Esophagus muscularis mucosa (tissue), 4 donors: Measurements from ENCODE around the gene TMED10. TPM values are rescaled to one million over a fixed set of nuclear protein-coding genes. Genes with fewer than 3 reads are reported as not detected.
A peak's percentile ranks its signal among the peaks of the same experiment; 100 is the strongest.

ENCODE experiments used
- DNase-seq: peaks from one replicate; pipeline ENCODE4 v3.0.0-alpha.2; 2017; ENCODE audit errors: extremely low spot score
- H3K27ac ChIP-seq, 4 donors: fragments of 200-600 bp; sonication (generic); replicated peaks in 1 of 4; 1 replicate in 3 of 4; 2 replicates in 1 of 4; pipeline ENCODE4 v1.5.1; 2016 to 2019; ENCODE audit warnings: mild to moderate bottlenecking in 1 of 4
- H3K27me3 ChIP-seq, 4 donors: fragments of 200-600 bp; sonication (generic); one replicate each; pipeline versions ENCODE4 v1.5.1 to v1.6.0; 2016 to 2019
- H3K36me3 ChIP-seq, 4 donors: fragments of 200-600 bp; sonication (generic); one replicate each; pipeline ENCODE4 v1.5.1; 2016 to 2019
- H3K4me1 ChIP-seq, 4 donors: fragments of 200-600 bp; sonication (generic); one replicate each; pipeline ENCODE4 v1.5.1; 2016 to 2019
- H3K4me3 ChIP-seq, 4 donors: fragments of 200-600 bp; sonication (generic); 1 replicate in 2 of 4; 2 replicates in 2 of 4; pipeline ENCODE4 v1.5.1; 2016 to 2019; ENCODE audit warnings: mild to moderate bottlenecking in 4 of 4, moderate library complexity in 1 of 4
- H3K9me3 ChIP-seq, 4 donors: fragments of 200-600 bp; sonication (generic); 1 replicate in 3 of 4; 2 replicates in 1 of 4; pipeline ENCODE4 v1.5.1; 2016 to 2019
- CTCF ChIP-seq, 3 experiments: fragments of 200-600 bp in 2 of 3; fragments of 450-650 bp in 1 of 3; sonication (generic) in 2 of 3; IDR thresholded peaks; one replicate each; pipeline ENCODE4 v1.5.1; 2017 to 2019; ENCODE audit warnings: antibody characterized with exemption in 3 of 3, mild to moderate bottlenecking in 2 of 3, moderate library complexity in 1 of 3
- EP300 ChIP-seq: sonication (generic); formaldehyde crosslinking; IDR thresholded peaks from one replicate; pipeline ENCODE4 v1.6.1; 2017; ENCODE audit warnings: antibody characterized with exemption
- POLR2A ChIP-seq: fragments of 450-650 bp; IDR thresholded peaks from one replicate; pipeline ENCODE4 v1.6.1; 2017; ENCODE audit warnings: antibody characterized with exemption, moderate library complexity, mild to moderate bottlenecking, low read depth
- POLR2AphosphoS5 ChIP-seq, 2 donors: sonication (generic); formaldehyde crosslinking; IDR thresholded peaks; one replicate each; pipeline ENCODE4 v1.6.1; 2017; ENCODE audit warnings: antibody characterized with exemption in 2 of 2
- WGBS: methylation state at CpG from one replicate; pipeline ENCODE4 v1.1.5; 2018; 5-methylcytosine and 5-hydroxymethylcytosine counted together
- intact Hi-C: fragments of 100-400 bp; cut with DNase I; formaldehyde crosslinking; loops from one replicate; pipeline ENCODE4 v1.15.1; 2023
- total RNA-seq, 4 donors: library from RNA; depleted of rRNA; stranded (reverse); fragments of >200 nt; gene quantifications; one replicate each; pipeline versions ENCODE4 v1.1.0 to v1.2.1, GENCODE V29; 2016

TMED10 gene
- total RNA-seq, 4 donors from 2014 or later: 115 to 164 (median 129) TPM

- intact Hi-C loops: no loop called here
- Histone ChIP-seq H3K4me3 (no peak overlapping the region), H3K27me3 (no peaks in the 10 kb centered on the region), H3K4me1 (peaks cover 6 to 18% (median 15%) of the 10 kb centered on the region in 4 donors), H3K27ac (peak overlapping the region in 1 of 4 donors; percentile 38), H3K36me3 (no peaks in the 10 kb centered on the region), H3K9me3 (no peaks in the 10 kb centered on the region)
- TF ChIP-seq CTCF (IDR thresholded peaks at IDR 0.05) (no peak), POLR2AphosphoS5 (IDR thresholded peaks at IDR 0.05) (no peak), EP300 (no peak), POLR2A (no peak)
- 27% methylated on average over 11 of the region's 11 CpGs for WGBS
- DNase-seq: no peak
Observed at GRCh38 chr14:75198291-75198933, 22.0 kb upstream of the TMED10 start.

GRCh38 chr14:75197338-75197737 is 20.9 kb upstream of the TMED10 start:
- 96% methylated on average over 4 of the region's 4 CpGs for WGBS
- no peak for DNase-seq
- intact Hi-C loops: no loop called here
- H3K27me3 ChIP-seq: no peaks in the 10 kb centered on the region
- H3K36me3 ChIP-seq: no peaks in the 10 kb centered on the region
- TF ChIP-seq EP300: no peak
- TF ChIP-seq POLR2A: no peak
- TF ChIP-seq POLR2AphosphoS5 (IDR thresholded peaks at IDR 0.05): no peak
- no peak for TF ChIP-seq CTCF (IDR thresholded peaks at IDR 0.05)
- H3K4me3 ChIP-seq: no peak overlapping the region
- no peaks in the 10 kb centered on the region for H3K9me3 ChIP-seq
- H3K4me1 ChIP-seq: peaks cover 6 to 18% (median 15%) of the 10 kb centered on the region in 4 donors
- H3K27ac ChIP-seq: no peak overlapping the region

GRCh38 chr14:75196468-75196867 is 20.1 kb upstream of the TMED10 start:
- WGBS: 68% methylated on average over 4 of the region's 4 CpGs
- no peak for TF ChIP-seq EP300
- TF ChIP-seq CTCF (IDR thresholded peaks at IDR 0.05): no peak
- TF ChIP-seq POLR2AphosphoS5 (IDR thresholded peaks at IDR 0.05): no peak
- no peak for TF ChIP-seq POLR2A
- Histone ChIP-seq H3K4me3 (no peak overlapping the region), H3K9me3 (no peaks in the 10 kb centered on the region), H3K4me1 (peaks cover 6 to 18% (median 15%) of the 10 kb centered on the region in 4 donors), H3K27me3 (no peaks in the 10 kb centered on the region), H3K36me3 (no peaks in the 10 kb centered on the region), H3K27ac (no peak overlapping the region)
- DNase-seq: no peak
- intact Hi-C loops: no loop called here

GRCh38 chr14:75196064-75196463 is 19.7 kb upstream of the TMED10 start:
- Histone ChIP-seq H3K36me3 (no peaks in the 10 kb centered on the region), H3K27me3 (no peaks in the 10 kb centered on the region), H3K27ac (no peak overlapping the region), H3K9me3 (no peaks in the 10 kb centered on the region), H3K4me1 (peaks cover 6 to 18% (median 15%) of the 10 kb centered on the region in 4 donors), H3K4me3 (no peak overlapping the region)
- no peak for DNase-seq
- no peak for TF ChIP-seq POLR2A
- no peak for TF ChIP-seq EP300
- no peak for TF ChIP-seq POLR2AphosphoS5 (IDR thresholded peaks at IDR 0.05)
- TF ChIP-seq CTCF (IDR thresholded peaks at IDR 0.05): no peak
- WGBS: 99% methylated on average over 3 of the region's 3 CpGs
- intact Hi-C loops: no loop called here

GRCh38 chr14:75191100-75191499 is 14.7 kb upstream of the TMED10 start:
- WGBS: 89% methylated on average over 1 of the region's 3 CpGs
- Histone ChIP-seq H3K36me3 (no peaks in the 10 kb centered on the region), H3K4me3 (no peak overlapping the region), H3K4me1 (no peaks in the 10 kb centered on the region), H3K27me3 (no peaks in the 10 kb centered on the region), H3K27ac (no peak overlapping the region), H3K9me3 (no peaks in the 10 kb centered on the region)
- no peak for DNase-seq
- TF ChIP-seq POLR2AphosphoS5 (IDR thresholded peaks at IDR 0.05): no peak
- TF ChIP-seq EP300: no peak
- no peak for TF ChIP-seq CTCF (IDR thresholded peaks at IDR 0.05)
- TF ChIP-seq POLR2A: no peak
- intact Hi-C loops: no loop called here
